HG03521 (cell line): ENCODE results near the gene LSAMP.

Experiments used
- ATAC-seq: cut with Tn5 transposase; IDR thresholded peaks from one replicate; pipeline ENCODE4 v1.9.1; 2021; ENCODE audit warnings: mild to moderate bottlenecking, moderate library complexity; ENCODE audit not compliant: unreplicated experiment

LSAMP gene

DNA sequence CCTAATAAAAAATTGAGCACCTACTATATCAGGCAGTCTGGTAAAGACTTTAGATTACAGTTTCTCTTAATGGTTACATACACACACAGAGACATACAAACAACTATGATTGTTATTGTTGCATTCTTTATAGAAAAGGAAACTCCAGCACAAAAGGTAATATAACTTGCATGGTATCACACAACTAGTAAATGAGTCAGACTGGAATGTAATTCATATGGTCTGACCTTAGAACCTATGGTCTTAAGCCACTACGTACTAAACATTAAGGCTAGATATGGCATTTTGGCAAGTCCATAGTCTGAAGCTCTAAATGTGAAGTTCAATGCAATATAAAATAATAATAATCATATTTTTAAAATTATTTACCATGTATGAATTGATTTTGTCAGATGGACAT lies 380.6 kb downstream of the LSAMP start:
- ATAC-seq, result no peak

DNA sequence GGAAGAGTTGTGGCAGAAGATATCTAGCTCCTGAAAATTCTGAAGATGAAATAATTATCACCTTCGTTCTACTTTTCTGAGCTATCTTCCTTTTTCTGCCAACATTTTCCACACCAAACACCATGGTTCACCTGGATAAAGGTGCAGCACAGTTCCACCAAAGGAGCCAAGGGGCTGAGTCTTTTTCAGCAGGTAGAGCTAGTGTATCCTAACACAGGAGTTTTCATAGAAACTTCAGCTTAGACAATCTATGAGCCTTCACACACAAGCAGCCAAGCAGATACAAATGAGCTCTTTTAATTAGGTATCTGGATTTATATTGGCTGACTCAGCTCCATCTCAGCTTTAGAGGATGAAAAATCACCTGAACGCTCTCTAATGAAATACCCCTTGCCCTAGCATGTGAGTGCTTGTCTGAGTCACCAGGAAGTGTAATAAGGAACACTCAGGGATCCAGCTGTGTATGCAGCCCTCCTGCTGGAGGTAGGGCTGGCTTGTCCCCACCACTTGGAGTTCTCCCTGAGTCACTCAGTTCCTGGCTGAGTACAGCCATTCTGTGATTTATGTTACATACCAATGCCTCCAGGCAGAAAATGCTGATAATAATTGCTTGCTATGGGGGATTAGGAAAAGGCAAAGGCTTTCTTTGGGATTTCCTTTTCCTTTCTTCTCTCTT lies 385.7 kb downstream of the LSAMP start:
- ATAC-seq, result no peak

DNA sequence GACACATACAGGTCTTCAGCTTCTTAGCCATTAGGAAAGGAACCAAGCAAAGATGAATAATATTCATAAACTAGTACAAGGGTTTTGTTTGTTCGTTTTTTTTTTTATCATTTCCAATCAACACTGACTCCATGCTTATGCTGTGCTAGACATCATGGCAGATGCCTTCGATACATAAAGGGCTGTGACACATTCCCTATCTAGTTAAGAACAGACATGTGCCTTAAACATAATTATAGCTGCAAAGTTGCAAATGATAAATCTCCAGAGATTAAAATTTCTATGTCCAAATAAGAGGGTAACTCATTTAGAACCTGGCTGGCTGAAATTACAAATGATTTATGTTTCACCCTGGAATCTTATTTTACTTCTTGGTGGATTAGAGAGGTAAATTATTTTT lies 386.4 kb downstream of the LSAMP start:
- no peak for ATAC-seq

DNA sequence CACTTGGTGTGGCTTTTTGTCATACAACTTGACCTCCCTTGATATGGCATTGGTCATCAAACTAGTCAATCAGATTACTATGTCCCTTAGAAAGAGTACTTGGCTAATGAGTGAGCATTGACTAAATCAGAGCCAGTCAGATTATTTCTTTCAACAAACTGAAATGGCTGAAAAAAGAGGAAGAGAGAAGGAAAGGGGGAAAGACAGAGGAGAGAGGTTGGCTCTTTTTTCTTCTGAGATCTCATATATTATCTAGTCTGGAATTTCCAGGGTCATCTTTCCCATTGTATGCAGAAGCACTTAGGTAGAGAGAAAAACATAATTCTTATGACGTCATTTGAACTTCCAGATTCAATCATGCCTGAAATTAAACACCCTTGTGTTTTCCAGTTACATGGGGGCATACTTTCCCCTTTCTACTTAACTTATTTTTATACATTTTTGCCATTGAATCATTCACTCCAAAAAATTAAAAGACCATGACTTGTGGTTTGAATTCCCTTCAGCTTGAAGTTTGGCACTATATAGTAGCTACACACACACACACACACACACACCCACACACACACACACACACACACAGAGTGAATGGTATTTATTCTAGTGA lies 387.8 kb downstream of the LSAMP start:
- no peak for ATAC-seq

DNA sequence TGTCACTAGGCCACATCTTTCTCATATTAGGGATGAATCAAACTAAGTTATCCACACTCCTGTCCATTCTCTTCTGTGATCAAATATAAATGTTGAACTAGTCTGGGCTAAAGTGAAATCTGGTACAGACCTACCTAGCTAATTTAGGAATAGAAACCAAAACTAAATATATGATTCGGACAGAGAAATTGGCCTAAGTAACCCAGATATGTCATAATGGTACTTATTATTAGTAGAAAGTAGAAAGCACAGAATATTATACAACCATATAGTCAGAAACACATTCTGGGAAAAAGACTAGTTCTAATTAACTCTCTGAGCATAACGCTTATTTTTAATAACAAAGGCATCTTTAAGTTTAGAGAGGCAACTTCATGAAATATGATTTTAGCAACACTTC lies 389.0 kb downstream of the LSAMP start:
- ATAC-seq, result peak; percentile 85

DNA sequence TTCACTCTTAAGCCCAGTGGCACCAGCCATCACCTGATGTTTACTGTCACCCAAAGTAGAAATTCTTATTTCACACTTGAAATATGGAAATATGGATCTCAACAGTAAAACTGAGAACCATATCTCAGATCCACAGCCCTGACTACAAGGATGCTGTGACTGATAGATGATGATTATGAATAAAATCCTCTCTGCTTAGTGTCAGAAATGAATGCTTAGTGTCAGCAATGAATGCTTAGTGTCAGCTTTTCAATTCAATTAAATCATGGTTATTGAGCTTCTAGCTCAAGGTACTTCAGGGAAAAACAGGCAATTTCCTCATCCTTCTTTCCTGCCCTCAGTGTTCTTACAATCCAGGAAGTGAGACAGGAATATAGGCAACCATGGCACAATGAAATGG lies 392.3 kb downstream of the LSAMP start:
- no peak for ATAC-seq

DNA sequence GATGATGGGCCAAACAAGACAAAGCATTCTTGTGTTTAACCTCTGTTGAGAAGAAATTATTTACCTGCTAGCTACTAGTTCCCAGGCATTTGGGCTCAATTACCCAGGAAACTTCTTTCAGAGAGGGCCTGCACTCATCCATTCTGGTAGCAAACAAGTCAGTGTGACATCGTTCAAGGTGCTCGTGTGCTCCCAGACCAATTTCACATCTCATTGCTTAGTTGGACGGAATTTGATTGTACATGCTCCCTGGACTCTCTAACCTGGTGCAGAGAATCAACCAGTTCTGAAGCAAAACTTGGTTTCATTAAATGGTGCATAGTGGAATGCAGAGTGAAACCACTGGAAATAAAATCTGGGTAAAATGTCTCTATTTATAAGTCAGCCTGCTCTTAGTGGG lies 392.7 kb downstream of the LSAMP start:
- ATAC-seq, result no peak

DNA sequence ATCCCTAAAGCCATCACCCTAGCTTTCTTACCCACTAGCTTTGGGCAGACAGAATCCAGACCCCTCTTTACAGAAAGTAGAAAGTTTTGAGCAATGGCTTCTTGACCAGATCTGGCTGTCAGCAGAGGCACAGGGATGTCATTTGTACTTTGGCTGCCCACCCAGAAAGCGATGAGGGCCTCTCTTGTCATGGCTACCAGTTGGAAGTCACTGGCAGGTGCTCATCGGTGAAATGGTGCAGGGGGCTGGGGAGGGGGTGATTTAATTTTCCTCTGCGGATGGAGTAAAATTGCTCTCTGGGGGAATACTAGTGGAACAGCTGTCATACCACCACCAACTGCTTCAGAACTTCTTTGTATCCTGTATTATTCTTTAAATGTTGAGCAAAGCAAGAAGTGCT lies 393.7 kb downstream of the LSAMP start:
- ATAC-seq, result no peak

DNA sequence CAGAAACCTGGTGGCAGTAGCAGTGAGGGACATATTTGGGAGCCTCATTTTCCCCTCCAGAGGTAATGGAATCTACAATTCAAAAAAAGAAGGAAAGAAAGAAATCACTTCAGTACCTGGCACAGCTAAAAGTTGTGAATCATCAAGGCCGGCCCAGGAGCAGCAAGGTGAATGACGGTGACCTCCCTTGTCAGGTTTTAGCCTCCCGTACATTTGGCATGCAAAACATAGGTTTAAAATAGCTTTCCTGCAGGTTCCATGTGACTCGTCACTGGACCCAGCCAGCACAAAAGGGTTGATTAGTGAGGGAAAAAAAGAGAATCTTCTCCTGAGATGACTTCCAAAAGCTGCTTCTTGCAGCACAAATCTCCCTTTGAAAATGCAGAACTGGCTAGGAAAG lies 394.2 kb downstream of the LSAMP start:
- no peak for ATAC-seq

DNA sequence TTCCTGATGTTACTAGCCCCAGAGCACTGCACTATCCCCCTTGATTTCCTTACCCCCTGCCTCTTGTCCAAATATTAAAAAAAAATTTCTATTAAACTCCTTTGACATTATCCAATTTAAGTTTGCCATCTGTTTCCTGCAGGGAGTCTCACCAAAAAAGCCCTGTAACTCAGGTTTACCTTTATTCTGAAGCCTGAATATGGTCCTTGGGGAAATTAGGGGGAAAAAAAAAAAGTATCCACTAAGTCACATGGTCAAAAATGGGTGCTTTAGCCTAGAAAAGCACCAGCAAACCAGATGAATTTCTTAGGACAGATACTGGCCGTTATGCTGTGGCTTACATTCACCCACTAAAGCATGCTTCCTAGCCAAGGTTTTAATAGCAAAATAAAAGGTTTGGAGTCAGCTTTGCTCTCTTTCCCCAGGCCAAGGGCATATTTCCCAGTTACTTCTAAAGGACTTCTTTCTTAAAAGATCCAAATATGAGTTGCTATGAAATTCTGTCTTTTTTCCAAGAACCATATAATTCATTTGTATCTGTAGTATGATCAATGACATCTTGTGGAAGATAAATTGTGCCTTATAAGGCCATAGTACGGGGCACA lies 394.9 kb downstream of the LSAMP start:
- no peak for ATAC-seq

DNA sequence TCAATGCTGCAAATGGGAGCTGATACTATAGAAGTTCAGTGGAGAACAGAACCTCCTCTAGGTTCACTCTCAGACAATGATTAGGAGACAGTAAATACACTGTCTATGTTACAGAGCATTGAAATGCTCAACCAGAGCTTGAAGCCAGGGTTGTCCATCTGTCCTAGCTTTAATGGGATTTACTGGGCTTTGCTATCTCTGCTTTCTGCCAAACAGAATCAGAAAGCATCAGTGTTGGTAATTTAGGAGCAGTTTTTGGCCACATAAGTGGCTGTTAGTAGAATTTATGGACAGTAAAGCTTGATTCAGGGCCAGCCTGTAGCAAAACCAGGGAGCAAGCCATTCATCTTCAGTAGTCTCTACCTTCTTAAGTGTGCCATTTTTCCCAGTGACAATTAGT lies 396.3 kb downstream of the LSAMP start:
- ATAC-seq, result no peak

DNA sequence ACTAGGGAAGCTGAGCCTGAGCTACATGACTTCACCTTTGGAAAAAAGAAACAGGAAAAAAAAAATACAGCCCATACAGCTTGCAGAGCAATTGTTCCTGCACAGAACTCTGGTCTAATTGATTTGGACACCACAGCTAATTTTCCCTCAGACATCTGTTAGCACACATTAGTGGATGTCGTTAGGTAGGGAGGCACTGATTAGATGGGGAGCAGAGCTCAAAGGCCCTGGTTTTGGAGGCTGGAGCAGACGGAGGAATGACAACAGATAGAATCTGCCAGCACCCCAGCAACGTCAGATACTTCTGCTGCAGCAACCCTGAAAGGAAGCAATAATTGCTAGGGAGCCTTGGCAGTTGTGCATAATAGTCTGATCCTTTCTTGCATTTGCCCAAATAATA lies 398.9 kb downstream of the LSAMP start:
- no peak for ATAC-seq

DNA sequence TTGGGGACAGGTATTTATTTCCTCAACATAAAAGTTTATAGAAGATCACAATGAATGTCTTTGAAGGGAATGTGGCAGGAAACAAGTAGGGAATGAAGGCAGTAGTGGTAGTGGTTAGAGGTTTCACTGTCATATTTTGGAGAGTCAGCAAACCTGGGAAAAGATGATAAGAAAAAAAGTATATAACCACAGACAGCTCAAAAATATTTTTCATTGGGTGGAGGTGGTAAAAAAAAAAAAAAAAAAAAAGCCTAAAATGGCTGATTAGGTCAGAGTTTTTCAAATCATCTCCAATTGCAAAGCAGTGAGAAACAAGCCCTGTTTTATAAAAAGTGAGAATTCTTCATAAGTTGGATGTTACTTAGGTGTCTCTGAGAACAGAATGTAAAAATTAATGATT lies 400.0 kb downstream of the LSAMP start:
- no peak for ATAC-seq

DNA sequence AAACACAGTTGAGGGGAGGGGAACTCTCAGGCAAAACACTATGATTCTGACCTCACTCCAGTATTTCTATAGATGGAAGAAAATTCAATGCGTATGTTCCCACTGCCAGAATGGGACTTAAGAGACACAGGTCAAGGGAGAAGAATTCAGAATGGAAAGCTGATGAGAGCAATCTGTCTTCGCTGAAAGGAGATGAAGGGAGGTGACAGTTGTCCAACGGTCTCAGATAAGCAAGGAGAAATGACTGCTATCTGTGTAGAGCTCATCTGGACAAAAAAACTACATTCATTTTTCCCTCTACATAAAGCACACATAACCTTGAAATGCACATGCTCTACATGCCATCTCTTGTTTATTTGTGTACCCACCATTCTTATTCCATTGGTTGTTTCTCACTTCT lies 405.1 kb downstream of the LSAMP start:
- ATAC-seq, result no peak

DNA sequence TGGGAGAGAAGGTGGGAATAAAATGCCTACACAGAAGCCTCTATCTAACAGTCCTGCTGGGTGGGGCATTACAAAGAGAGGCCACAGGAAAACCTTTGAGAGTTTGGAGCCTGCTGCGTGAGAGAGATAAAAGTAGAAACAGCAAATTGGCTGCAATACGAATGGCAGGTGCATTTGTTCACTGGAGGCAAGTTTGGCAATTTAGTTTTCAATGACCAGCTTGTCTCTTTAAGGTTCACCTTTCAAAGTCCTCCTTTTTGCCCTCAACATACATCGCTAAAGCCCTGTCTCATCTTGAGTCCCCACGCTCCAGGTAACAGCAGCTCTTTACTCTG lies 405.7 kb downstream of the LSAMP start:
- ATAC-seq, result no peak

DNA sequence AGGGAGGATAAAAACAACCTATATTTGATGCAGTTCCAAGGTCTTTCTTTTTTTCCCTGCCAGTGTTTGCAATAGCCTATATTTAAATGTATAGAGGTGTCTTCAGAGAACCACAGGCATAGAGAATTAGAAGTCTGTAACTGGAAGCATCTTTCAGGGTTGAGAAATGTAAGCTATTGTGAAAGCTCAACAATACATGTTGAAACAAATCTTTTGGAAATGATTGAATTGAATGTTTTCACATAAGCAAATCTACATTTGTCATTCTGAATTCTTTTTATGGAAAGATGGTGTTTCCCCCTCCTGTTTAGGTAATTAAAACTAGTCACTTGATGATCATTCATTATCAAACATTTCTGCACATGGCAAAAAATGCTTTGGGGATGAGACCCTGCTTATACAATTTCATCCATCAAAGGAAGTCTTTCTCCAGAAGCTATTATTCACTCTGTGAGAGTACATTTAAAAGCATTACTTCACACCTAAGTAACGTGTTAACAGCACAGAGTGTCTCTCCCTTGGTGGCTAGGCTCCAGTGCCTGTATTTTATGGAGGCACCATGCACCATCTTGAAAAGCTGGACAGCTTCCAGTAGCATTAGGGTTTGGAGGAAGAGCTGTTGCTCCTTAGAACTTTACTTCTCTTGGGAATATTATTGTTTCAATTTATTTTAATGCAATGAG lies 406.2 kb downstream of the LSAMP start:
- ATAC-seq, result no peak

DNA sequence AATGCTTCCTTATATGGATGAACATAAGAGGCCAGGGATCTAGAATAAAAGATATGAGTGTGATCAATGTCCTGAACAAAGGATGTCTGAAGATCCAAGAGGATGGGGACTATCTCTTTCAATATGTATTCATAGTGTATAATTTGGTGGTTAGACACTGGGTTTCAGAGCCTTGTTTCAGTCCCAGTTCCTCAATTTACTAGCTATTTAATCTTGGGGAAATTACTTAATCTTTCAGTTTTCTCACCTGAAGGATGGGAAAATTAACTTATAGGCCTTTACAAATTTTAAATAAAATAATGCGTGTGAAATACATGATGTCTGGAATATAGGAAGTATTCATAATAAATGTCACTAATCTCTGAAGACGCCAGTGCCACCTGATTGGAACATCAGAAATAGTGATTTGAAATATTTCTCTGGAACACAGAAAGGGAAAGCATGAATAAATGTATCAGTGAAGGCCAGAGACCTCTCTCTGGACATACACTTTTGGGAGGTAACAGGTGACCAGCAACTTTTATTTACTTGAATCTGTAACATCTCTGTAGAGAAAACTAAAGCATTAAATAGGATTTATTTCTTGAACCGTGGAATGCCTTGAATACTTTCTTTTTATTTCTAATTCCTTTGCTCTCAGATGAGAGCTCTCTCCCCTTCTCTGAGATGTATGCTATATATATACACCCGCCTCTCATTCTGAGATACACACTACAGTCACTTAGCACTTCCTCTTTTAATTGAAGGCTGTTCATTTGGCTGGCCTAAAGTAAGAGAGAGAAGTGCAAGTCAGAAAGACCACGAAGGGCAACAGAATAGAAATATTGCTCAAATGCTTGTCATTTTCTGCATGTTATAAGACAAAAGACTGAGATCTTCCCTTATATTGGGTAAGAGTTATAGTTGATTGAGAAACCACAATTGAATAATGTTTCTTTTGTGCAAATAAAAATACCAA lies 407.1 kb downstream of the LSAMP start:
- ATAC-seq, result peak; percentile 98

DNA sequence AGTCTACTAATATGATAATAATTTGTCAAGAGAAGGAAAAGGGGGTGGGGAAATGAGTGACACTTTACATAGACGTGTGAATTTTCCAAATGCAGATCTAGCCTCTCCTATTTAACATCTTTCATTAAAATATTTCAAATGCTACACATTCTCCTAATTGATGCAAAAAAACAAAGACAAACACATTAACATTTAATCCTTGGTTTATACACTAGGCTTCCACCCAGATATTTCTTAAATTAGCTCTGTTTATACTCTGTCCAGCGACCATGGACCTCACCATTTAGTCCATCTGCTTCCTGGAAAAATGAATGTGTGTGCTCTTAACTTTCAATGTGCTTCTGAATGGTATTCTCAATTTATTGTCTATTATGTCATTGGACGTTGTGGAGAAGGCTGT lies 409.9 kb downstream of the LSAMP start:
- ATAC-seq, result no peak

DNA sequence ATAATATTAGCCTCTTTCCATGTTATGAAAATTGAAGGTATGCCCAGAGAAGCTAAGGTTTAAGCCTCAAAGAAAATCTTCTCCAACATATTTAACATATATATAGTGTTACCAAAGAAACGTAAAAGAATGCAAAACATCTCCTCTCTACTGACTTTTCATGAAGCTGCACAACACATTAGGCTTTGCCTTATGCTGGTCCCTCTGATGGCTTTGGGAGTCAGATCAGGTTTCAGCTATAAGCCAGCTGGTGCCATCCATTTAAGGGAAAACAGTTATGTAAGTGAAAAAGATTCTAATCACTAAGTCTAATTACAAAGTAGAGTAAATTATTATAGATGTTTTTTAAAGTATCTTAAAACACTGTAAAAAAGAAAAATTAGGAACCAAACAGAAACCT lies 410.5 kb downstream of the LSAMP start:
- ATAC-seq, result no peak

DNA sequence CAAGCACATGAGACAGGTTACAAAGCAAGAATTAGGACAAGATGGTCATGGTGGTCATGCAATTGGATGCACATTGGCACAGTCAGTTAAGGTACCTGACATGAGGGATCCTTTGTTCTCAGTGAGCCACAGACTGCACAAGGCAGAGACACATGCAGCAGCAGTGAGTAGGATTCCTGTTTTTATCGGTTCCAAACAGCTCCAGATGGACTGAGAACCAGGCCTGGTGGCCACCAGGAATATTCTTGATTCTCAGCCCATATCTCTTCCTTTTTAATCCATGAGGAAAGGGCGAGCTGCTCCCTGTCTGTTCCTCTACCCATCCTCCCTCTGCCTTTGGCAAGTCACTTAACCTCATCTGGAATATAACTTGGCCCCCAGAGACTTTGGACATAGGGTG lies 411.2 kb downstream of the LSAMP start:
- no peak for ATAC-seq

DNA sequence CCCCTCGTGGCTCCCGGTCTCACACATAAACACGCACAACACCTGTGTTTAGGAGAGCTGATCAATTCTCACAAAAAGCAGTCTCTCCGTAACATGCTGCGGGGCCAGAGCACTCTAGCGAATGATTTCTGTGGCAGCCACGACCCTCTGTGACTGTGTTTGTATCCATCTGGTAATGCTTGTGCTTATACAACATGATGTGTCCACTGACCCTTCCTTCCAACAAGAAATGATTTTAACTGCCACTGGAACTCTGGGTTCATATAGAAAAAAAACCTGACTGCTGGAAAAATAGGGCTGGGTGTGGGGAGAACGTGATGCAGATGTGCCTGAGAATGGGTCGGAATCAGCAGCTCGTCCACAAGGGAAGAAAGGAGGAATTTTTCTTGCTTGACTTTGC lies 411.8 kb downstream of the LSAMP start:
- ATAC-seq, result no peak
